COLO829 (cell line): Measurements from ENCODE around the gene RAB7B.

Experiments
- DNase-seq: peaks from one replicate; pipeline ENCODE4 v3.0.0; 2012; ENCODE audit warnings: low spot score

RAB7B gene

GRCh38 chr1:205973377-205974232 is 29.6 kb downstream of the RAB7B start:
- DNase-seq, result no peak

GRCh38 chr1:205972491-205973168 is 30.6 kb downstream of the RAB7B start:
- DNase-seq, result no peak

- no peak for DNase-seq
Measured at GRCh38 chr1:205972081-205972480, 31.1 kb downstream of the RAB7B start.

- DNase-seq, result no peak
Measured at GRCh38 chr1:205971082-205971481, 32.1 kb downstream of the RAB7B start.

GRCh38 chr1:205970486-205970885 is 32.7 kb downstream of the RAB7B start:
- no peak for DNase-seq

GRCh38 chr1:205969229-205969628 is 34.0 kb downstream of the RAB7B start:
- no peak for DNase-seq

GRCh38 chr1:205967554-205968335 is 35.5 kb downstream of the RAB7B start:
- DNase-seq, result no peak

- no peak for DNase-seq
Measured at GRCh38 chr1:205965036-205965884, 37.9 kb downstream of the RAB7B start.

- DNase-seq, result no peak
Measured at GRCh38 chr1:205963352-205964155, 39.6 kb downstream of the RAB7B start.

GRCh38 chr1:205962821-205963221 is 40.4 kb downstream of the RAB7B start:
- DNase-seq, result no peak

GRCh38 chr1:205961991-205962820 is 41.0 kb downstream of the RAB7B start:
- DNase-seq, result no peak

- DNase-seq, result no peak
Measured at GRCh38 chr1:205961405-205961804, 41.8 kb downstream of the RAB7B start.

GRCh38 chr1:205959789-205960188 is 43.4 kb downstream of the RAB7B start:
- DNase-seq, result no peak

- no peak for DNase-seq
Measured at GRCh38 chr1:205955499-205955898, 47.7 kb downstream of the RAB7B start.

GRCh38 chr1:205954819-205955404 is 48.3 kb downstream of the RAB7B start:
- no peak for DNase-seq

GRCh38 chr1:205951746-205952145 is 51.4 kb downstream of the RAB7B start:
- no peak for DNase-seq

GRCh38 chr1:205950826-205951549 is 52.2 kb downstream of the RAB7B start:
- DNase-seq, result no peak

- no peak for DNase-seq
Measured at GRCh38 chr1:205950280-205950679, 52.9 kb downstream of the RAB7B start.

- DNase-seq, result no peak
Measured at GRCh38 chr1:205949753-205950152, 53.4 kb downstream of the RAB7B start.
